GM21367 (cell line): ENCODE measurements around the gene NELL1.

ENCODE experiments used
- ATAC-seq: cut with Tn5 transposase; IDR thresholded peaks from one replicate; pipeline ENCODE4 v1.9.1; 2021; ENCODE audit not compliant: unreplicated experiment

Gene NELL1

GRCh38 chr11:20661850-20662249, 7.5 kb upstream of the NELL1 start:
- no peak for ATAC-seq

GRCh38 chr11:20668131-20668809, 1.1 kb upstream of the NELL1 start:
- no peak for ATAC-seq

GRCh38 chr11:20669820-20670684, 666 bp downstream of the NELL1 start:
- ATAC-seq, result no peak

- no peak for ATAC-seq
Measured at GRCh38 chr11:20670932-20671403, 1.6 kb downstream of the NELL1 start.

- no peak for ATAC-seq
Measured at GRCh38 chr11:20671856-20672546, 2.6 kb downstream of the NELL1 start.

GRCh38 chr11:20672575-20672974, 3.2 kb downstream of the NELL1 start:
- ATAC-seq, result no peak

GRCh38 chr11:20676658-20677057, 7.3 kb downstream of the NELL1 start:
- no peak for ATAC-seq

- ATAC-seq, result no peak
Measured at GRCh38 chr11:20688761-20689160, 19.4 kb downstream of the NELL1 start.

GRCh38 chr11:20707876-20708275, 38.5 kb downstream of the NELL1 start:
- ATAC-seq, result no peak

- ATAC-seq, result no peak
Measured at GRCh38 chr11:20712912-20713311, 43.5 kb downstream of the NELL1 start.

- no peak for ATAC-seq
Measured at GRCh38 chr11:20715464-20715863, 46.1 kb downstream of the NELL1 start.

GRCh38 chr11:20715931-20716330, 46.5 kb downstream of the NELL1 start:
- ATAC-seq, result no peak

- no peak for ATAC-seq
Measured at GRCh38 chr11:20719821-20720220, 50.4 kb downstream of the NELL1 start.

- no peak for ATAC-seq
Measured at GRCh38 chr11:20723366-20723765, 54.0 kb downstream of the NELL1 start.

GRCh38 chr11:20729597-20730105, 60.3 kb downstream of the NELL1 start:
- ATAC-seq, result no peak

- ATAC-seq, result no peak
Measured at GRCh38 chr11:20731676-20732215, 62.4 kb downstream of the NELL1 start.

- no peak for ATAC-seq
Measured at GRCh38 chr11:20739107-20739506, 69.7 kb downstream of the NELL1 start.

- no peak for ATAC-seq
Measured at GRCh38 chr11:20739577-20739976, 70.2 kb downstream of the NELL1 start.

GRCh38 chr11:20754933-20755332, 85.5 kb downstream of the NELL1 start:
- ATAC-seq, result no peak

GRCh38 chr11:20759541-20759940, 90.2 kb downstream of the NELL1 start:
- no peak for ATAC-seq

- ATAC-seq, result no peak
Measured at GRCh38 chr11:20760811-20761210, 91.4 kb downstream of the NELL1 start.
